Kidney (tissue), 14 donors: ENCODE measurements around the gene DOP1B. TPM values are rescaled to one million over a fixed set of nuclear protein-coding genes. Genes with fewer than 3 reads are reported as not detected.
"Not testable (repeated sequence)": the region's sequence is repeated elsewhere in the genome, so short reads cannot be mapped to it uniquely, and the experiment has no call there.

ENCODE experiments used
- DNase-seq, 5 donors: peaks; one replicate each; pipeline ENCODE4 v3.0.0-alpha.2; 2013 to 2020
- FAIRE-seq: peaks from 2 replicates; lab custom pipeline; 2012; peaks lifted over from hg19 to GRCh38; lab: Jason Lieb, UNC
- H3K27ac ChIP-seq, 2 donors: one replicate each; pipeline ENCODE4 v1.7.0; 2013; ENCODE audit warnings: low read depth in 2 of 2, low read length in 2 of 2, inconsistent platforms in 1 of 2
- H3K27me3 ChIP-seq: one replicate; pipeline ENCODE4 v1.7.1; 2013; ENCODE audit warnings: low read length, inconsistent platforms; ENCODE audit not compliant: control insufficient read depth, insufficient read depth
- H3K36me3 ChIP-seq, 3 donors: one replicate each; pipeline versions ENCODE4 v1.7.0 to v1.7.1; 2013; ENCODE audit warnings: low read length in 3 of 3, control low read depth in 1 of 3, inconsistent platforms in 1 of 3; ENCODE audit not compliant: insufficient read depth in 3 of 3, control insufficient read depth in 2 of 3
- H3K4me1 ChIP-seq, 3 donors: one replicate each; pipeline versions ENCODE4 v1.7.0 to v1.7.1; 2013; ENCODE audit warnings: low read length in 3 of 3, inconsistent platforms in 1 of 3, low read depth in 1 of 3; ENCODE audit not compliant: control insufficient read depth in 2 of 3, insufficient read depth in 2 of 3
- H3K4me3 ChIP-seq, 3 donors: one replicate each; pipeline versions ENCODE4 v1.7.0 to v1.8.1; 2013; ENCODE audit warnings: low read length in 3 of 3, control low read depth in 1 of 3, inconsistent platforms in 1 of 3
- H3K9ac ChIP-seq, 3 donors: one replicate each; pipeline versions ENCODE4 v1.7.0 to v1.7.1; 2013; ENCODE audit warnings: low read length in 3 of 3, control low read depth in 1 of 3, inconsistent platforms in 1 of 3
- H3K9me3 ChIP-seq, 3 donors: one replicate each; pipeline versions ENCODE4 v1.7.0 to v1.7.1; 2013; ENCODE audit warnings: low read length in 3 of 3, control low read depth in 1 of 3, inconsistent platforms in 1 of 3; ENCODE audit not compliant: control insufficient read depth in 2 of 3, insufficient read depth in 1 of 3
- CTCF ChIP-seq: IDR thresholded peaks from 3 replicates; pipeline ENCODE4 v1.5.1; 2012; ENCODE audit warnings: mild to moderate bottlenecking, moderate library complexity, borderline replicate concordance; ENCODE audit not compliant: insufficient read depth; ENCODE audit errors: extremely low read depth
- intact Hi-C: fragments of 100-400 bp; cut with DNase I; formaldehyde crosslinking; loops from one replicate; pipeline ENCODE4 v1.11.1; 2022
- polyA plus RNA-seq: library from polyadenylated mRNA; stranded (reverse); fragments of 350-450 nt; fragmentation: Illumina TruSeq; extraction: RNeasy Lipid Tissue Mini Kit (QIAGEN cat#74804); gene quantifications from one replicate; pipeline ENCODE4 v1.2.3, GENCODE V29; 2014; ENCODE audit warnings: low read depth, low replicate concordance; ENCODE audit not compliant: insufficient read depth
- total RNA-seq: library from RNA; stranded (reverse); fragmentation: NEBNext Ultra II Directional; extraction: Animal tissue kit (Norgen Biotek cat#: 25700); gene quantifications from one replicate; pipeline ENCODE4 v1.2.1, GENCODE V29; 2021
- donor health status: control.
- donor health status: control.
- donor health status: control.
- donor health status: control.
- donor health status: control.
- donor health status: DM: yes; HTN: yes; CAD: no.
- donor health status: Normal renal cell carcinoma (clear cell type).

Gene DOP1B
- total and polyA plus RNA-seq, 2 donors from 2014 or later = 1.2 to 19.2 TPM

- Histone ChIP-seq H3K27ac (no peak overlapping the region), H3K36me3 (no peaks in the 10 kb centered on the region), H3K4me3 (no peak overlapping the region), H3K9me3 (no peaks in the 10 kb centered on the region), H3K4me1 (peaks cover 0 to 2% (median 0%) of the 10 kb centered on the region in 3 donors), H3K27me3 (peaks cover 2% of the 10 kb centered on the region), H3K9ac (no peak overlapping the region)
- TF ChIP-seq CTCF = no peak
- intact Hi-C loops = no loop called here
- FAIRE-seq = no peak
- DNase-seq = peak in 1 of 5 donors; percentile 22
These were observed 27.4 kb upstream of the DOP1B start for GRCh38 chr21:36129219-36129618.

- DNase-seq = peak in 1 of 5 donors; percentile 19
- H3K9ac ChIP-seq, H3K4me1 ChIP-seq, H3K27me3 ChIP-seq, FAIRE-seq, intact Hi-C loops, H3K36me3 ChIP-seq, H3K27ac ChIP-seq, H3K9me3 ChIP-seq: not testable (repeated sequence)
- H3K4me3 ChIP-seq = peak overlapping the region in 1 of 3 donors; percentile 21
These were observed 26.2 kb upstream of the DOP1B start for GRCh38 chr21:36130414-36130762.

GRCh38 chr21:36130839-36131238 lies 25.8 kb upstream of the DOP1B start:
- H3K36me3 ChIP-seq, H3K9me3 ChIP-seq, H3K27me3 ChIP-seq, H3K9ac ChIP-seq, H3K27ac ChIP-seq, FAIRE-seq, intact Hi-C loops, H3K4me1 ChIP-seq, DNase-seq: not testable (repeated sequence)
- H3K4me3 ChIP-seq = peak overlapping the region in 1 of 3 donors; percentile 21

GRCh38 chr21:36132696-36133095 lies 23.9 kb upstream of the DOP1B start:
- intact Hi-C loops = no loop called here
- TF ChIP-seq CTCF = no peak
- H3K27me3 ChIP-seq = peaks cover 4% of the 10 kb centered on the region
- H3K27ac ChIP-seq = no peak overlapping the region
- no peak overlapping the region for H3K4me3 ChIP-seq
- FAIRE-seq (no peak), DNase-seq (no peak)
- H3K4me1 ChIP-seq = peaks cover 0 to 8% (median 0%) of the 10 kb centered on the region in 3 donors
- H3K9me3 ChIP-seq = no peaks in the 10 kb centered on the region
- no peaks in the 10 kb centered on the region for H3K36me3 ChIP-seq
- no peak overlapping the region for H3K9ac ChIP-seq
